ENCODE data around the gene FAM229A.

GRCh38 chr1:32411261-32411660, 49.0 kb upstream of the FAM229A start:
- TF ChIP-seq YY1 (IDR thresholded peaks at IDR 0.05; ENCODE audit: insufficient read depth, insufficient read length): no peak
- no peak for TF ChIP-seq SUZ12 (IDR thresholded peaks at IDR 0.05; ENCODE audit: extremely low read depth, insufficient read depth, insufficient read length)
- no peak for TF ChIP-seq ZNF274 (IDR thresholded peaks at IDR 0.05; ENCODE audit: low read depth, low read length)
